Karpas-422 (cell line): ENCODE measurements around the gene EIF4G3. TPM values are rescaled to one million over a fixed set of nuclear protein-coding genes. Genes with fewer than 3 reads are reported as not detected.

Experiments
- DNase-seq: peaks from one replicate; pipeline ENCODE4 v3.0.0-alpha.2; 2015
- H2AFZ ChIP-seq: fragments of 200-600 bp; sonication (generic); 2 replicates; pipeline ENCODE4 v1.6.1; 2014; ENCODE audit warnings: antibody characterized with exemption, low read length, mixed read lengths
- H3K27ac ChIP-seq: fragments of 200-600 bp; sonication (generic); 2 replicates; pipeline ENCODE4 v1.5.1; 2014; ENCODE audit warnings: mild to moderate bottlenecking, low read length, moderate library complexity
- H3K27me3 ChIP-seq: fragments of 200-600 bp; sonication (generic); 2 replicates; pipeline ENCODE4 v1.6.1; 2014; ENCODE audit warnings: low read length, mixed read lengths
- H3K36me3 ChIP-seq: fragments of 200-600 bp; sonication (generic); 2 replicates; pipeline ENCODE4 v1.6.1; 2014; ENCODE audit warnings: low read length, mixed read lengths; ENCODE audit not compliant: insufficient read depth
- H3K4me1 ChIP-seq: fragments of 200-600 bp; sonication (generic); 2 replicates; pipeline ENCODE4 v1.6.1; 2014; ENCODE audit warnings: mild to moderate bottlenecking, low read length, mixed read lengths
- H3K4me2 ChIP-seq: fragments of 200-600 bp; sonication (generic); 2 replicates; pipeline ENCODE4 v1.6.1; 2014; ENCODE audit warnings: low read length, low read depth, mild to moderate bottlenecking; ENCODE audit not compliant: poor library complexity, severe bottlenecking
- H3K4me3 ChIP-seq: fragments of 200-600 bp; sonication (generic); 2 replicates; pipeline ENCODE4 v1.5.1; 2014; ENCODE audit warnings: mild to moderate bottlenecking, antibody characterized with exemption, low read length, mixed read lengths
- H3K79me2 ChIP-seq: fragments of 200-600 bp; sonication (generic); 2 replicates; pipeline ENCODE4 v1.6.1; 2014; ENCODE audit warnings: mild to moderate bottlenecking, low read length, mixed read lengths
- H3K9ac ChIP-seq: fragments of 200-600 bp; sonication (generic); 2 replicates; pipeline ENCODE4 v1.6.0; 2014; ENCODE audit warnings: low read length
- H3K9me2 ChIP-seq: fragments of 200-600 bp; sonication (generic), shearing (Covaris generic); replicated peaks from 2 replicates; pipeline ENCODE4 v1.6.0; 2014; ENCODE audit warnings: mild to moderate bottlenecking, low read length, moderate library complexity; ENCODE audit not compliant: insufficient read depth
- H3K9me3 ChIP-seq: fragments of 300-700, 200-600 bp; sonication (generic); 2 replicates; pipeline ENCODE4 v1.6.1; 2014; ENCODE audit warnings: low read length, mixed read lengths
- H4K20me1 ChIP-seq: fragments of 200-600 bp; sonication (generic); 2 replicates; pipeline ENCODE4 v1.6.1; 2014; ENCODE audit warnings: mild to moderate bottlenecking, antibody characterized with exemption, low read length, low read depth; ENCODE audit not compliant: insufficient read depth
- total RNA-seq: library from RNA; depleted of rRNA; stranded (reverse); fragments of >200 nt; shearing (Covaris generic); gene quantifications from 2 replicates; pipeline ENCODE4 v1.2.3, GENCODE V29; 2014; ENCODE audit warnings: low replicate concordance

Gene EIF4G3
- total RNA-seq, 1 experiment from 2014 or later, result 139 TPM

GRCh38 chr1:21156019-21156418 is 20.7 kb downstream of the EIF4G3 start:
- no peaks in the 10 kb centered on the region for H3K9me2 ChIP-seq
- peaks cover 54% of the 10 kb centered on the region for H3K36me3 ChIP-seq
- no peak overlapping the region for H3K27ac ChIP-seq
- peaks cover 27% of the 10 kb centered on the region; the same call in 1 of the 2 replicates for H4K20me1 ChIP-seq
- H3K4me3 ChIP-seq, result no peak overlapping the region
- H3K9me3 ChIP-seq, result no peaks in the 10 kb centered on the region
- DNase-seq, result no peak
- peaks cover 91% of the 10 kb centered on the region for H3K79me2 ChIP-seq
- no peak overlapping the region for H3K9ac ChIP-seq
- H3K4me2 ChIP-seq, result no peak overlapping the region
- no peak overlapping the region for H2AFZ ChIP-seq
- no peaks in the 10 kb centered on the region for H3K4me1 ChIP-seq
- H3K27me3 ChIP-seq, result no peaks in the 10 kb centered on the region

GRCh38 chr1:21154717-21155116 is 22.0 kb downstream of the EIF4G3 start:
- Histone ChIP-seq H3K27me3 (no peaks in the 10 kb centered on the region), H3K9me2 (no peaks in the 10 kb centered on the region), H4K20me1 (peaks cover 17% of the 10 kb centered on the region; the same call in 1 of the 2 replicates), H3K9ac (no peak overlapping the region), H3K9me3 (no peaks in the 10 kb centered on the region), H3K79me2 (peaks cover 90% of the 10 kb centered on the region), H3K4me2 (no peak overlapping the region), H3K27ac (no peak overlapping the region), H3K4me1 (no peaks in the 10 kb centered on the region), H3K4me3 (no peak overlapping the region), H2AFZ (no peak overlapping the region), H3K36me3 (peaks cover 53% of the 10 kb centered on the region)
- no peak for DNase-seq

GRCh38 chr1:21153388-21153787 is 23.3 kb downstream of the EIF4G3 start:
- H2AFZ ChIP-seq, result no peak overlapping the region
- no peak overlapping the region for H3K27ac ChIP-seq
- no peaks in the 10 kb centered on the region for H3K9me3 ChIP-seq
- H3K79me2 ChIP-seq, result peaks cover 89% of the 10 kb centered on the region
- H3K36me3 ChIP-seq, result peaks cover 58% of the 10 kb centered on the region
- no peak overlapping the region for H3K4me3 ChIP-seq
- no peaks in the 10 kb centered on the region for H3K9me2 ChIP-seq
- H3K4me1 ChIP-seq, result no peaks in the 10 kb centered on the region
- no peaks in the 10 kb centered on the region for H3K27me3 ChIP-seq
- H3K4me2 ChIP-seq, result no peak overlapping the region
- peaks cover 16% of the 10 kb centered on the region; the same call in 1 of the 2 replicates for H4K20me1 ChIP-seq
- H3K9ac ChIP-seq, result no peak overlapping the region
- DNase-seq, result no peak

GRCh38 chr1:21152423-21153100 is 24.1 kb downstream of the EIF4G3 start:
- peaks cover 62% of the 10 kb centered on the region for H3K36me3 ChIP-seq
- no peak overlapping the region for H3K9ac ChIP-seq
- peaks cover 16% of the 10 kb centered on the region; the same call in 1 of the 2 replicates for H4K20me1 ChIP-seq
- H3K27ac ChIP-seq, result no peak overlapping the region
- no peaks in the 10 kb centered on the region for H3K27me3 ChIP-seq
- H2AFZ ChIP-seq, result no peak overlapping the region
- no peaks in the 10 kb centered on the region for H3K9me3 ChIP-seq
- no peak overlapping the region for H3K4me2 ChIP-seq
- H3K9me2 ChIP-seq, result no peaks in the 10 kb centered on the region
- DNase-seq, result no peak
- no peak overlapping the region for H3K4me3 ChIP-seq
- no peaks in the 10 kb centered on the region for H3K4me1 ChIP-seq
- H3K79me2 ChIP-seq, result peaks cover 87% of the 10 kb centered on the region

- H3K79me2 ChIP-seq, result peaks cover 87% of the 10 kb centered on the region
- H3K9me3 ChIP-seq, result no peaks in the 10 kb centered on the region
- no peak for DNase-seq
- no peak overlapping the region for H2AFZ ChIP-seq
- H3K4me2 ChIP-seq, result no peak overlapping the region
- H3K9ac ChIP-seq, result no peak overlapping the region
- no peak overlapping the region for H3K4me3 ChIP-seq
- H3K36me3 ChIP-seq, result peaks cover 65% of the 10 kb centered on the region
- no peaks in the 10 kb centered on the region for H3K27me3 ChIP-seq
- H3K4me1 ChIP-seq, result no peaks in the 10 kb centered on the region
- no peaks in the 10 kb centered on the region for H3K9me2 ChIP-seq
- H3K27ac ChIP-seq, result no peak overlapping the region
- peaks cover 14% of the 10 kb centered on the region; the same call in 1 of the 2 replicates for H4K20me1 ChIP-seq
These were observed 26.8 kb downstream of the EIF4G3 start for GRCh38 chr1:21149855-21150432.

GRCh38 chr1:21149430-21149854 is 27.3 kb downstream of the EIF4G3 start:
- Histone ChIP-seq H3K4me2 (no peak overlapping the region), H3K9ac (no peak overlapping the region), H3K4me1 (no peaks in the 10 kb centered on the region), H3K36me3 (peaks cover 63% of the 10 kb centered on the region), H2AFZ (no peak overlapping the region), H3K79me2 (peaks cover 88% of the 10 kb centered on the region), H3K9me2 (no peaks in the 10 kb centered on the region), H3K9me3 (no peaks in the 10 kb centered on the region), H3K4me3 (no peak overlapping the region), H3K27ac (no peak overlapping the region), H4K20me1 (peaks cover 14% of the 10 kb centered on the region; the same call in 1 of the 2 replicates), H3K27me3 (no peaks in the 10 kb centered on the region)
- DNase-seq, result no peak

- Histone ChIP-seq H3K27ac (no peak overlapping the region), H2AFZ (no peak overlapping the region), H4K20me1 (0 out of 2 replicates have a peak, but pooled peaks cover 10% of the 10 kb centered on the region), H3K79me2 (peaks cover 91% of the 10 kb centered on the region), H3K4me3 (no peak overlapping the region), H3K9me2 (no peaks in the 10 kb centered on the region), H3K9me3 (no peaks in the 10 kb centered on the region), H3K27me3 (no peaks in the 10 kb centered on the region), H3K4me2 (no peak overlapping the region), H3K4me1 (no peaks in the 10 kb centered on the region), H3K36me3 (peaks cover 61% of the 10 kb centered on the region), H3K9ac (no peak overlapping the region)
- DNase-seq, result no peak
These were observed 32.9 kb downstream of the EIF4G3 start for GRCh38 chr1:21143752-21144151.

GRCh38 chr1:21143138-21143537 is 33.6 kb downstream of the EIF4G3 start:
- no peak overlapping the region for H3K4me3 ChIP-seq
- H3K79me2 ChIP-seq, result peaks cover 93% of the 10 kb centered on the region
- H3K9me2 ChIP-seq, result no peaks in the 10 kb centered on the region
- 0 out of 2 replicates have a peak, but pooled peaks cover 12% of the 10 kb centered on the region for H4K20me1 ChIP-seq
- H3K4me1 ChIP-seq, result no peaks in the 10 kb centered on the region
- no peak for DNase-seq
- H2AFZ ChIP-seq, result no peak overlapping the region
- no peaks in the 10 kb centered on the region for H3K9me3 ChIP-seq
- no peaks in the 10 kb centered on the region for H3K27me3 ChIP-seq
- peaks cover 60% of the 10 kb centered on the region for H3K36me3 ChIP-seq
- no peak overlapping the region for H3K9ac ChIP-seq
- no peak overlapping the region for H3K27ac ChIP-seq
- H3K4me2 ChIP-seq, result no peak overlapping the region
